ENCODE data around the gene COL4A2.

COL4A2 gene

DNA sequence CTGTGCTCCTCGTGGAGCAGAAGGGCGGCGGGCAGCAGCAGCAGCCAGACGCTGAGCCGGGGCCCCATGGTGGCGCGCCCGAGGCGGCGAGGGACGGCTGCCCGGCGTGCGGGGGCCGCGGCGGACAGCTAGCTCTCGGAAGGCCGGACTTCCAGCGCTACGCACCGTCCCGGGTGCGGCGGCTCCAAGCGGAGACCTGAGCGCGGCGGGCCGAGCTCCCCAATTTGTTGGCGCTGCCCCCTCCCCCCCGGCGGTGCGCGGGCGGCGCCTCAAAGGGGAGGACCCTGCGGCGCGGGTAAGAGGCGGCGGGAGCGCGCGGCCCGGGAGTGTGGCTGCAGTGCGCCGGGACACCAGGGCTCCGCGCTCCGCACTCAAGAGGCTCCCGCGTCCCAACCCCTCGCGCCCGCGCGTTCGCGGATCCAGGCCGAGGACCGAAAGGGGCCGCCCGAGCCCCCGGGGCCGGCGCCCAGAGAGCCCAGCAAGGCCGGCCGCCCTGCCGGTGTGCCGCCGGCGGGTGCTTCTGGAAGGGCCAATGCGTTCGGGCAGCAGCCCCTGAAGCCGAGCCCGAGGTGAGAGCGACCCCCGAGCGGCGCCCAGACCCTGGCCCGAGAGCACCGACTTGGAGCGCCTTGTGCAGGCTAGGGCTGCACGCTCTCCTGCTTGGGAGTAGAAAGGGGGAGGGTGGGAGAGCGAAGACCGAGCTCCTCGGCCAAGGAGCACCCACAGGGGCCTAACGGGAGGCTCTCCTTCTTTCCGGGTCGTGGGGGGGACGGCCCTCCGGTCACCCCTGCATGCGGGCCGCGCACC is at the start of gene COL4A2, which contains the start of gene COL4A1:
Gene COL4A2, plus strand, starts transcription at position 325 of the 807 bp plus-strand sequence. CDS start 620 bp downstream, outside the sequence.
Gene COL4A1, minus strand, starts transcription at position 198 of the 807 bp plus-strand sequence. Its CDS starts 130 bp downstream, at position 68.
- TF ChIP-seq GATA3 (IDR thresholded peaks at IDR 0.05; ENCODE audit: low read depth, low read length) (no peak), GATA2 (IDR thresholded peaks at IDR 0.05; ENCODE audit: low read depth, low read length) (no peak)

DNA sequence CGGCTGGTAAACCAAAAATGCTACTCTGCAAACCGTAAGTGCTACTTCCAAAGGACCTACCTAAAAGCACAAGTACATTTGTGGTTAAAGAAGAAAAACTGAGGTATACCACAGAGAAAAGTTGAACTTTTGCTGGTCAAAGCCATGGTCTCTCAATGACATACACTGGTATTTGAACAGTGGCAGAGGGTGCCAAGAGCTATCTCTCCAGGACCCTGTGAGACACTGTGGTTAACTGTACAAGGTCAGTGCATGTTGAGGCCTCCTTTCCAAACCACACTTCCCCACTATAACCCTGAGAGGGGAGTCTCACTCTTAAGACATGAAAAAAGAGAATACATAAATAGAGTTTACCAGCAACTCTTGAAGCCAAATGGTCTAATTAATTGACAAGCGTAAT is 49.7 kb upstream of the COL4A2 start:
- TF ChIP-seq GATA3 (IDR thresholded peaks at IDR 0.05; ENCODE audit: low read depth, low read length) (no peak), GATA2 (IDR thresholded peaks at IDR 0.05; ENCODE audit: low read depth, low read length) (no peak)

DNA sequence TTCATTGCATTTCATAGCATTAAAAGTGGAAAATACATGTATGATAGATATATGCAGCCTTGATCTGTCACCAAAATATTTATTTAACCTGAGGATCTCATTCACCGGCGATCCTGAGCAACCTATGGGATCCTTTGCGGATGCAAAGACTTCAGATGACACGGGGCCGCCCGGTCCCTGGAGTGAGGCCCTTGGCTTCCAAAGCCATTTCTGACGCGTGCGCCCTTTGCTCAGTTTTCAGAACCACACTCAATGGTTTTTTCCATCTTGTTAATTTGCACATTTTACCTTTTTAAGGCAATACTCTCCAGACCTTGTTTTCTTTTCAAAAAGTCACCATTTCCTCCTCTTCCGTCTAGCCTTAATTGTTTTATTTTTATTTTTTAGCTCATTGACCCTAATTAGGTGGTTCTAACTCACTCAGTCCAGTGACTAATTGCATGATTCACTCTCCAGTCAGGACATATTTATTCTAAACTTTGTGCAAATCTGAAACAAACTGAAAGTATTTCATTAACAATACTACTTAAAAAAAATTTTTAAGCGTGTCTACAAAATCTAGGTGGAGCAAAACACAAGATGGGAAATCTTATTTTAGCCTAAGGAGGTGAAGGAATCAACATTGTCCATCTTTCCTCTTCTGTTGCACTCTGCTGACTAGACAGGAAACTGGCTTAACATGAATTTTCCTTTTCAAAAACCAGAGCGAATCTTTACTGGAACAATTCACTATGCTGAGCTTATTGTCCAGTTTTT is 48.0 kb upstream of the COL4A2 start:
- TF ChIP-seq GATA3 (IDR thresholded peaks at IDR 0.05; ENCODE audit: low read depth, low read length) (no peak), GATA2 (IDR thresholded peaks at IDR 0.05; ENCODE audit: low read depth, low read length) (no peak)

DNA sequence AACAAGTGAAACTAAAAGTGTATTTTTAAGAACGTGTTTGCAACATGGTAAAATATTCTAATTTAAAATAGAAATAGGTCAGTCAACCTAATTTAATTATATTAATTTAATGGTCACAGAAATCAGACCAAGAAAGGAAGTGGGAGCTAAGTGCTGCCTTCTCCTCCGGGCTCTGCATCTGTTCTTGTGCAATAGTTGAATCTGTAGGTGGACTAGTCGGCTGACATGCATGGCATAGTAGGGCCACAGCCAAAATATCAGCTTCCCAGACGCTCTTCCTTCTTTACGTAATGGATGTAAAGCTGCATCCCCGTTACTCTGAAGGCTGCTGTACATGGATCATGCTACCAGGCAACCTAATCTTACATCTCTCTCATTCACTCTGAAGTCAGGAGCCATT is 47.4 kb upstream of the COL4A2 start:
- TF ChIP-seq GATA3 (IDR thresholded peaks at IDR 0.05; ENCODE audit: low read depth, low read length) (no peak), GATA2 (IDR thresholded peaks at IDR 0.05; ENCODE audit: low read depth, low read length) (no peak)

DNA sequence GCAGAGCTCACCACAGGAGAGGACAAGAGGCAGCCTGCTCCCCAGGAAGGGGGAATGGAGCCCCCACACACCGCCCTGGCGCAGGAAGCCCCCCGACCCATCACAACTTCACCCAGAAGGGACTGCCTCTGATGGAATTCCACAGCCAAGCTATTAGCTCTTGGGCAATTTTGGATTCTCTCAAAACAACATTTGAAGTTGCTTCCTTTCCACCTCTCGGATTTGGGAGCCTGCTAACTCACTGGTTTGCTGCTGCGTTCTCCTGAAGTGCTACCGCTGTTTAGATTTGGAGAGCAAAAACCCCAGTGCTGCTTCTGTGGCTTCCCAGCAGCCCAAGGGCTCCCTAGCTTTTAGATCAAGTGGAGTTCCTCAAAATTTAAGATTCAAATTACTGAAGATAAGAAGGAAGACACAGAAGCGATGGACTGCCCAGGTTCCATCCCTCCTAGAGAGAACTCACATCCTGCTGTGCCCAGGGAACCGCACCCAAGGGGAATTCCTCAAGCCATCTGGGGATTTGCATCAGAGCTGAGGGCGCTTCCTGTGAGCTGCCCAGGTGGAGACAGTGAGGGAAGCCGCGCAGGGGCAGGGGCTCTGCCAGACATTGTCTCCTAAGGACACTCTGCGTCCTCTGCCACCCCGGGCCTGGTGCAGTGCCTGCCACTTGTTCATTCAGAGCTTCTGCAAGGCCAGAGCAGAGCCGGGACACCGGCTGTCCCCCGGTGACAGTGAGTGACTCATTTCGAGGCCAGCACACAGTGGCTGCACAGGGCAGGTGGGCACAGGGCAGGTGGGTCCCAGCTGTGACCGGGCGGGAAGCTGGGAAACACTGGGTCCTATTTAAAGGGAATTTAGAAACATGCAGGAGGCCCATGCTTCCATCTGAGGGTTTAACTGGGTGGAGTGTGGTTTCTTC is 45.7 kb upstream of the COL4A2 start:
- TF ChIP-seq GATA3 (IDR thresholded peaks at IDR 0.05; ENCODE audit: low read depth, low read length) (no peak), GATA2 (IDR thresholded peaks at IDR 0.05; ENCODE audit: low read depth, low read length) (no peak)

DNA sequence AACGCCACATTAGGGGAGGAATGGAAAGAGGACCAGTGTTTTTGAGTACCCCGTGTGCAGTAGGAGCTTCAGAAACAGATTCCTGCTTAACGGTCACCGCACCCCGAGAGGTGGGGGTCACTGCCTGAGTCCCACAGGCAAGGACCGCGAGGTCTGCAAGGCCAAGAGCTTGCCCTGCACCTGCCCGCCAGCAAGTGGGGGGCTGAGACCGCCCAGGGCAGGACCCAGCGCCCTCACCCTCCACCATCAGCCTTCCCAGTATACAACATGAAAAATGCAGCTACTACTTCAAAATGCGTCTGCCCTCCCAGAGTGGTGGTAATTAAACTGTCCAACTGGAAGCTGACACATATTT is 45.0 kb upstream of the COL4A2 start:
- TF ChIP-seq GATA2 (IDR thresholded peaks at IDR 0.05; ENCODE audit: low read depth, low read length) = no peak
- no peak for TF ChIP-seq GATA3 (IDR thresholded peaks at IDR 0.05; ENCODE audit: low read depth, low read length)

DNA sequence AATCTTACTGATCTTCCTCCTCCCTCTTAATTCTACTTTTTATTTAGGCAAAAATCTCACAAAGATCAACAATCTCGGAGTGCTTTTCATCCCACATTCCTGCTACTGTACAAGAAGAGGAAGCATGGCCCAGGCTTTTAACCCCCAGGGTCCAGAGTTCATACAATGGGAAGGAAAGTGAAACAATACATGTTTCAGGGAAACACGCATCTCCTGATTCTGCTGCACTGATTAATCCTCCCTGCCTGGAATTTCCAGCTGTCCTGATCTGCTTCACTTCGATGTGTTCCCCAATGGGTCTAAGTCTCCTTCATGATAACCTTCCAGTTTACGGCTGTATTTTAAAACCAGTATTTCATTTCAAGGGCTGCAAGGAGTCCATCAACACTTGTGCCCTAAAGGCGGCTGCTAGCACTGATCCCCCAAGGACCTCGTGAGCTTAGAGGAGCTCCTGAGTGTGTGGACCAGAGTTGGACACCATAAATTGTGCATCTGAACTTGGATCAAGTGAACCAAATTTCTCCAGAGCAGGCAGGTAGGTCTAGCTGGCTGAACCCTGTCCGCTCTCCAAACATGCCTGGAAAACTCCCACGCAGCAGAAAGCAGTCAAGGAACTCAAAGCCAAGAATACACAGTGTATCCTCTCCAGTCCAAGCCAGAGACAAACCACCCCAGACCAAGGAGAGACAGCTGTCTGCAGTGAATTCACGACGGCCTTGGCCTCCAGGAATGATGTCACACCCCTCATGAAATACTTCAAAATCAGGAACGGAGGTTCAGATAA is 44.4 kb upstream of the COL4A2 start:
- TF ChIP-seq GATA3 (IDR thresholded peaks at IDR 0.05; ENCODE audit: low read depth, low read length) (no peak), GATA2 (IDR thresholded peaks at IDR 0.05; ENCODE audit: low read depth, low read length) (no peak)

DNA sequence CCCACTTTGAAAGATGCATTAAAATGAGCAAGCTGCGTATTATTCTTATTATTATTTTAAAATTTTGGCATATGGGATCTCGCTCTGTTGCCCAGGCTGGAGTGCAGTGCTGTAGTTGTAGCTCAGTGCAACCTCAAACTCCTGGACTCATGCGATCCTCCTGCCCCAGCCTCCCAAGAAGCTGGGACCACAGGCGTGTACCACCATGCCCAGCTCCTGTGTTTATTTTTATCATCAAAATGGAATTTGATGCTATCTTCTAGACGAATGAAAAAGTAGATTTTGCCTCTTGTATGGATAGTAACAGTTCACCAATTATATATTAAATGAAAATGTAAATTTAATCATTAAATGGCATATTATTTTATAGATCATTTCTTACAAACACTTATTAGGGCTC is 43.7 kb upstream of the COL4A2 start:
- no peak for TF ChIP-seq GATA3 (IDR thresholded peaks at IDR 0.05; ENCODE audit: low read depth, low read length)
- no peak for TF ChIP-seq GATA2 (IDR thresholded peaks at IDR 0.05; ENCODE audit: low read depth, low read length)

DNA sequence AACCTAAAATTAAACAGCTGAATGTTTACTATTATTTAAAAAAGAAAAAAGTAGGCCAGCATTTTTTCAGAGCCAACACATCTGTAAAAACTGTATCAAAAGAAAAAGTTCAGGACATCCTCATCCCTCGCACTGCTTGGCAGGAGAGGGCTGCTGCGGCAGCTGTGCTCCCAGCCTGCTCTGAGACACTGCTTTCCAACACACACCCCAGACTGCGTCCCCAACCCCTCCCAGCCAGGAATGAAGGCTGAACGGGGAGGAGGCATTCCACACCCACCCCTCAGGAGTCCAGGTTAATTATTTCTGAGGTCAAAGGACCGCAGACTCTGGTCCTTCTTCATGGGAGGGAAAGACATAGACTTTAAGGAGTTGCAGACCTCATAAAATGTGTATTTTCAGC is 43.2 kb upstream of the COL4A2 start:
- no peak for TF ChIP-seq GATA2 (IDR thresholded peaks at IDR 0.05; ENCODE audit: low read depth, low read length)
- TF ChIP-seq GATA3 (IDR thresholded peaks at IDR 0.05; ENCODE audit: low read depth, low read length) = no peak

DNA sequence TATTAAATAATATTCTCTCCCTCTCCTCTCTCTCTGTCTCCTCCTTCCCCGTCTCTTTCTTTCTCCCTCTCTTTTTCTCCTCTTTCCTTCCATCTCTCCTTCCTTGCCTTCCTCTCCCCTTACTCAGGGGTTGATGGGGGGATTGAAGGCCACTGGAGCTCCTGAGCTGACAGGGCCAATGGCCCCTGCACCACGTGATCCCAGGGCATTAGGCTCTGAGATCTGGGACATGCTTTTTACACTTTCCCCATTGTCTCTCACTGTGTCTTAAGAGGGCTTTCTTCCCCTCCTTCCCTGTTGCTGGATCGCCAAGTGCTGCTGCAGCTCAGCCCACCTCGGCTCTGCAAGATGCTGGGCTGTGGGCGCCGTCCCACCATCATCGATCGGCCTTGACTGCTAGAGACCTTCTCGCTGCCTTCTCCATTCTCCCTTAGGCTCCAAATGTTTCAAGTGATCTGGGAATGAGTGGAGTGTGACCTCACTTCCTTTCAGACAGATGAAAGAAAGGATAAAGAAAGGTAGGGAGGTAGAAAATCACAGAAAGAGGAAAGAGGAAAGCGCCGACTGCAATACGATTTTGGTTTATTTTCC is 42.3 kb upstream of the COL4A2 start:
- TF ChIP-seq GATA2 (IDR thresholded peaks at IDR 0.05; ENCODE audit: low read depth, low read length) = no peak
- TF ChIP-seq GATA3 (IDR thresholded peaks at IDR 0.05; ENCODE audit: low read depth, low read length) = no peak

DNA sequence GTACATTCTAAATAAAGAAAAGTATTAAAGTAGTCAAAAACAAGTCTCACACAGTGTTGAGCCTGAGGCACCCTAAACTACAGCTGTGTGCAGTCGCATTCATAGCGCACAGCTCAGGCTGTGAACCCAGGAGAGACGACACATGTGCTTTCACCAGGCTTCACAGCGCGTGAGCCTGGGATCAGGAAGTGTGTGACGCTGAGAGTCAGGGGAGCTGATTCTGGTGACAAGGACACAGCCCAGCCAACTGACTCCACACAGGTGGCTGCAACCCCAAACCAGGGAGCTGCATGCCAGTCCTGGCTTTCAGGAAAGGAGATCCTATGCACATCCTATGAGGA is 41.8 kb upstream of the COL4A2 start:
- TF ChIP-seq GATA2 (IDR thresholded peaks at IDR 0.05; ENCODE audit: low read depth, low read length) = 0 out of 2 replicates have a peak, but pooled peaks have one; percentile 26
- no peak for TF ChIP-seq GATA3 (IDR thresholded peaks at IDR 0.05; ENCODE audit: low read depth, low read length)

DNA sequence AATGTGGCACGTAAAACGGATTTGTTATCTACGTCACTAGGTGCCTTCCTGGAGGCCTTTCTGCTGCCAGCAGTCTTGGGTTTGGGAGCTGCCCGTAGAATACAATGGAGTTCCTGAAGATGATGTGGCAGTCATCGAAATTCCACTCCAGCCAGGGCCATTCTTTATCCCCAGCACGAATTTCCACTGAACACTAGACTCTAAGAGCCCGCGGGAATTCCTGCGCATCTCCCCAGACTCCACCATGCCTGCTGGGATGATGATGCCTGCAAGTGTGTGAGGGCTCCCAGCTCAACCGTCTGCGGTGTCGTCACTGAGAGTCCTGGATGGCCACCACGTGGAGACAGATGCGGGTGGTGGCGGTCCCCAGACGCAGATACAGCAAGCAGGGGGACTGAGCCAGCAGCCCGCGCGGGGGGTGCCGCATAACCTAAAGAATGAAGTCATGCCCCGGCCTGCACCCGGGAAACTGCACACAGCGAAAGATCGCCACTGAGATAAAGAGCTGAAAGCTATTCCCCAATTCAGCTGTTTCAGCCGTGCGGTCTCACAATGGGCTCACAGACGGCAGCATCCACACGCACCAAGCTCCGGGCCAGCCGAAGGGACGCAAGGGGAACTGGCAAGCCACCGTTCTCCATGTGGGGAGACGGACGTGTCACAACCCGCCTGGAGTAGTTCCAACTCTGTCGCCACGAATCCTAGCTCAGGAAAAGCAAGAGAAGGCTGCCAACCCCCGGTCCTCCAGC is 41.2 kb upstream of the COL4A2 start:
- peak; percentile 98 for TF ChIP-seq GATA2 (IDR thresholded peaks at IDR 0.05; ENCODE audit: low read depth, low read length)
- TF ChIP-seq GATA3 (IDR thresholded peaks at IDR 0.05; ENCODE audit: low read depth, low read length) = peak; percentile 82

Data from SH-SY5Y (cell line).